GM19025 (cell line): ENCODE measurements around the gene ZIM2.

Experiments used
- ATAC-seq: cut with Tn5 transposase; IDR thresholded peaks from one replicate; pipeline ENCODE4 v1.9.1; 2021; ENCODE audit warnings: mild to moderate bottlenecking, low read depth, moderate library complexity; ENCODE audit not compliant: unreplicated experiment

The ZIM2 gene

GRCh38 chr19:56839652-56840450 lies 675 bp downstream of the ZIM2 start:
- no peak for ATAC-seq

GRCh38 chr19:56838909-56839651 lies 1.4 kb downstream of the ZIM2 start:
- ATAC-seq: no peak

- ATAC-seq: no peak
These were observed 2.3 kb downstream of the ZIM2 start for GRCh38 chr19:56838024-56838908.

GRCh38 chr19:56837492-56838023 lies 3.0 kb downstream of the ZIM2 start:
- ATAC-seq: no peak

GRCh38 chr19:56837004-56837403 lies 3.5 kb downstream of the ZIM2 start:
- ATAC-seq: no peak

- ATAC-seq: no peak
These were observed 4.5 kb downstream of the ZIM2 start for GRCh38 chr19:56836059-56836458.

- ATAC-seq: no peak
These were observed 5.1 kb downstream of the ZIM2 start for GRCh38 chr19:56835401-56835800.

- no peak for ATAC-seq
These were observed 5.8 kb downstream of the ZIM2 start for GRCh38 chr19:56834564-56835375.

GRCh38 chr19:56832352-56832928 lies 8.1 kb downstream of the ZIM2 start:
- ATAC-seq: no peak

GRCh38 chr19:56831255-56831654 lies 9.3 kb downstream of the ZIM2 start:
- no peak for ATAC-seq

GRCh38 chr19:56829596-56829995 lies 10.9 kb downstream of the ZIM2 start:
- no peak for ATAC-seq

- no peak for ATAC-seq
These were observed 12.8 kb downstream of the ZIM2 start for GRCh38 chr19:56827708-56828107.

GRCh38 chr19:56823956-56824355 lies 16.6 kb downstream of the ZIM2 start:
- no peak for ATAC-seq

GRCh38 chr19:56823417-56823816 lies 17.1 kb downstream of the ZIM2 start:
- no peak for ATAC-seq

GRCh38 chr19:56822755-56823154 lies 17.8 kb downstream of the ZIM2 start:
- ATAC-seq: no peak

GRCh38 chr19:56821675-56822074 lies 18.9 kb downstream of the ZIM2 start:
- ATAC-seq: no peak

- ATAC-seq: no peak
These were observed 19.3 kb downstream of the ZIM2 start for GRCh38 chr19:56821209-56821608.

GRCh38 chr19:56819166-56819565 lies 21.4 kb downstream of the ZIM2 start:
- ATAC-seq: no peak

GRCh38 chr19:56814656-56815055 lies 25.9 kb downstream of the ZIM2 start:
- no peak for ATAC-seq
